Measurements from ENCODE around the gene DCST2. TPM values are rescaled to one million over a fixed set of nuclear protein-coding genes. Genes with fewer than 3 reads are reported as not detected.
A peak's percentile ranks its signal among the peaks of the same experiment; 100 is the strongest.

DCST2 gene
- total and polyA plus RNA-seq, 3 experiments from 2014 or later: 0.09 to 0.16 TPM; not detected in 1

DNA sequence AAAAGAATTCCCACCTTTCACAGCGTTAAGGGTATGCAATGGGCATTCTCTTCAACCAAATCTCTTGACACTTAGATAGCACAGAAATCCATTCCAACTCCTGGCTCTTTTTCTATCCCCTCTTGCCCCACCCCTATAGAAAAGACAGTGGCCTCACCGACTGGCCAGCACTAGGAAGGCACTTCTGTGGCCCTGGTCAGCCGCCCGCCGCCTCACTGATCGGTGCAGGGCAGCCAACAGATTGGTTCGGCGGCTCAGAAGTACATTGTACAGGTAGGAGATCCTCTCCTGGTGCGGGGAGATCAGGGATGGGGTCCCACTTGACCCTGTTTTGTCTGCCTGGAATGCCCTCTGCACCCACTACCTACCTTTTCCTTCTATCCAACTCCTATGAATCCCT is 9.3 kb downstream of the DCST2 start:
- H3K4me3 Mint-ChIP-seq: no peak overlapping the region
- H3K27ac Mint-ChIP-seq: no peak overlapping the region
- H3K36me3 Mint-ChIP-seq: no peaks in the 10 kb centered on the region
- no peaks in the 10 kb centered on the region for H3K36me3 ChIP-seq (ENCODE audit: insufficient read depth, low read length)
- POLR2A ChIA-PET: no interaction called here
- no peaks in the 10 kb centered on the region for H3K9me3 ChIP-seq (ENCODE audit: low read length)
- H3K27me3 ChIP-seq (ENCODE audit: insufficient read depth, low read length, poor library complexity, severe bottlenecking): no peaks in the 10 kb centered on the region
- H3K4me3 ChIP-seq (ENCODE audit: low read length): no peak overlapping the region
- no peak overlapping the region for H3K27ac ChIP-seq (ENCODE audit: low read depth, low read length)
- no peaks in the 10 kb centered on the region for H3K9me3 Mint-ChIP-seq
- peaks cover 3 to 6% of the 10 kb centered on the region in 2 donors for H3K27me3 Mint-ChIP-seq
- DNase-seq: no peak
- H3K4me1 Mint-ChIP-seq: peaks cover under 1 to 5% (median 3%) of the 10 kb centered on the region in 3 donors
- CTCF ChIA-PET: interaction anchor here (0.7 to 1.6 kb wide), 3 partner anchors 20 to 37 kb away, joined by 3 to 4 read pairs (median 4); partner anchors contain the start of gene ADAM15
- H3K4me1 ChIP-seq (ENCODE audit: insufficient read depth, low read length): no peaks in the 10 kb centered on the region

- DNase-seq: no peak
- Histone ChIP-seq H3K4me3 (ENCODE audit: low read length) (no peak overlapping the region), H3K27ac (ENCODE audit: low read depth, low read length) (no peak overlapping the region), H3K27me3 (ENCODE audit: insufficient read depth, low read length, poor library complexity, severe bottlenecking) (no peaks in the 10 kb centered on the region), H3K4me1 (ENCODE audit: insufficient read depth, low read length) (peaks cover 2% of the 10 kb centered on the region), H3K36me3 (ENCODE audit: insufficient read depth, low read length) (no peaks in the 10 kb centered on the region), H3K9me3 (ENCODE audit: low read length) (no peaks in the 10 kb centered on the region)
- no peak overlapping the region for H3K27ac Mint-ChIP-seq
- ChIA-PET POLR2A (no interaction called here), CTCF (interaction anchor here (0.9 kb wide), 1 partner anchor 63 kb away, joined by 3 read pairs; the partner anchor contains the start of gene PYGO2)
- H3K4me1 Mint-ChIP-seq: peaks cover 4 to 6% (median 5%) of the 10 kb centered on the region in 3 donors
- H3K36me3 Mint-ChIP-seq: no peaks in the 10 kb centered on the region
- H3K9me3 Mint-ChIP-seq: no peaks in the 10 kb centered on the region
- no peak overlapping the region for H3K4me3 Mint-ChIP-seq
- H3K27me3 Mint-ChIP-seq: no peaks in the 10 kb centered on the region
Observed at GRCh38 chr1:155023627-155024026, 10.0 kb downstream of the DCST2 start.

GRCh38 chr1:155022927-155023236 is 10.7 kb downstream of the DCST2 start:
- H3K27ac Mint-ChIP-seq: no peak overlapping the region
- H3K9me3 Mint-ChIP-seq: no peaks in the 10 kb centered on the region
- H3K4me1 ChIP-seq (ENCODE audit: insufficient read depth, low read length): peaks cover 10% of the 10 kb centered on the region
- no peaks in the 10 kb centered on the region for H3K9me3 ChIP-seq (ENCODE audit: low read length)
- no peak overlapping the region for H3K4me3 Mint-ChIP-seq
- H3K4me1 Mint-ChIP-seq: peaks cover 6 to 10% (median 7%) of the 10 kb centered on the region in 3 donors
- no peak overlapping the region for H3K27ac ChIP-seq (ENCODE audit: low read depth, low read length)
- CTCF ChIA-PET: interaction anchor here (0.9 to 16.7 kb wide), 4 partner anchors 15 to 62 kb away, joined by 3 to 207 read pairs (median 3); partner anchors contain the start of genes ADAM15, LENEP, PYGO2 and ZBTB7B
- no peaks in the 10 kb centered on the region for H3K27me3 ChIP-seq (ENCODE audit: insufficient read depth, low read length, poor library complexity, severe bottlenecking)
- H3K4me3 ChIP-seq (ENCODE audit: low read length): no peak overlapping the region
- no peak for DNase-seq
- H3K36me3 Mint-ChIP-seq: no peaks in the 10 kb centered on the region
- no peaks in the 10 kb centered on the region for H3K27me3 Mint-ChIP-seq
- POLR2A ChIA-PET: interaction anchor here (0.5 kb wide), 1 partner anchor 722 kb away, joined by 3 read pairs; no protein-coding TSS in a partner anchor
- no peaks in the 10 kb centered on the region for H3K36me3 ChIP-seq (ENCODE audit: insufficient read depth, low read length)

GRCh38 chr1:155022136-155022926 is 11.2 kb downstream of the DCST2 start:
- DNase-seq: no peak
- no peak overlapping the region for H3K27ac ChIP-seq (ENCODE audit: low read depth, low read length)
- no peaks in the 10 kb centered on the region for H3K9me3 ChIP-seq (ENCODE audit: low read length)
- H3K27me3 ChIP-seq (ENCODE audit: insufficient read depth, low read length, poor library complexity, severe bottlenecking): no peaks in the 10 kb centered on the region
- no peak overlapping the region for H3K4me3 ChIP-seq (ENCODE audit: low read length)
- ChIA-PET CTCF (interaction anchor here (0.8 to 16.7 kb wide), 5 partner anchors 14 to 63 kb away, joined by 3 to 207 read pairs (median 3); partner anchors contain the start of genes ADAM15, LENEP, PYGO2 and ZBTB7B), POLR2A (interaction anchor here (0.5 kb wide), 1 partner anchor 723 kb away, joined by 3 read pairs; no protein-coding TSS in a partner anchor)
- Mint-ChIP-seq H3K36me3 (no peaks in the 10 kb centered on the region), H3K9me3 (no peaks in the 10 kb centered on the region), H3K4me1 (peaks cover 11 to 14% (median 12%) of the 10 kb centered on the region in 3 donors), H3K4me3 (no peak overlapping the region), H3K27me3 (no peaks in the 10 kb centered on the region), H3K27ac (peak overlapping the region in 3 of 8 donors; percentile 38 to 77 (median 74))
- peaks cover 13% of the 10 kb centered on the region for H3K4me1 ChIP-seq (ENCODE audit: insufficient read depth, low read length)
- H3K36me3 ChIP-seq (ENCODE audit: insufficient read depth, low read length): no peaks in the 10 kb centered on the region

- Histone ChIP-seq H3K9me3 (ENCODE audit: low read length) (no peaks in the 10 kb centered on the region), H3K4me1 (ENCODE audit: insufficient read depth, low read length) (peaks cover 40% of the 10 kb centered on the region), H3K36me3 (ENCODE audit: insufficient read depth, low read length) (peaks cover 6% of the 10 kb centered on the region), H3K27me3 (ENCODE audit: insufficient read depth, low read length, poor library complexity, severe bottlenecking) (no peaks in the 10 kb centered on the region), H3K4me3 (ENCODE audit: low read length) (no peak overlapping the region), H3K27ac (ENCODE audit: low read depth, low read length) (no peak overlapping the region)
- Mint-ChIP-seq H3K36me3 (peaks cover 0 to 8% (median 0%) of the 10 kb centered on the region in 3 donors), H3K9me3 (no peaks in the 10 kb centered on the region), H3K27ac (peak overlapping the region in 7 of 8 donors; percentile 47 to 82 (median 64)), H3K4me1 (peaks cover 22 to 30% (median 30%) of the 10 kb centered on the region in 3 donors), H3K27me3 (no peaks in the 10 kb centered on the region), H3K4me3 (peak overlapping the region in 3 of 7 donors; percentile 5 to 41 (median 13))
- POLR2A ChIA-PET: no interaction called here
- no peak for DNase-seq
- CTCF ChIA-PET: interaction anchor here (1.0 to 16.7 kb wide), 7 partner anchors 10 to 66 kb away, joined by 3 to 207 read pairs (median 42); partner anchors contain the start of genes ADAM15, CKS1B, EFNA4 and LENEP
Observed at GRCh38 chr1:155019377-155020245, 14.0 kb downstream of the DCST2 start.

GRCh38 chr1:155018617-155019348 is 14.8 kb downstream of the DCST2 start:
- no peaks in the 10 kb centered on the region for H3K9me3 Mint-ChIP-seq
- no peaks in the 10 kb centered on the region for H3K27me3 ChIP-seq (ENCODE audit: insufficient read depth, low read length, poor library complexity, severe bottlenecking)
- H3K4me3 Mint-ChIP-seq: peak overlapping the region in 1 of 7 donors; percentile 41
- CTCF ChIA-PET: interaction anchor here (1.0 to 16.7 kb wide), 11 partner anchors 20 to 79 kb away, joined by 3 to 207 read pairs (median 22); partner anchors contain the start of genes ADAM15, CKS1B, EFNA4 and FLAD1
- H3K27ac Mint-ChIP-seq: peak overlapping the region in 4 of 8 donors; percentile 32 to 76 (median 64)
- POLR2A ChIA-PET: no interaction called here
- peaks cover 12% of the 10 kb centered on the region for H3K36me3 ChIP-seq (ENCODE audit: insufficient read depth, low read length)
- no peak for DNase-seq
- peaks cover 30 to 38% (median 37%) of the 10 kb centered on the region in 3 donors for H3K4me1 Mint-ChIP-seq
- H3K27ac ChIP-seq (ENCODE audit: low read depth, low read length): no peak overlapping the region
- no peaks in the 10 kb centered on the region for H3K27me3 Mint-ChIP-seq
- peaks cover 49% of the 10 kb centered on the region for H3K4me1 ChIP-seq (ENCODE audit: insufficient read depth, low read length)
- no peaks in the 10 kb centered on the region for H3K9me3 ChIP-seq (ENCODE audit: low read length)
- no peak overlapping the region for H3K4me3 ChIP-seq (ENCODE audit: low read length)
- peaks cover 0 to 13% (median 0%) of the 10 kb centered on the region in 3 donors for H3K36me3 Mint-ChIP-seq

GRCh38 chr1:155017946-155018316 is 15.7 kb downstream of the DCST2 start:
- H3K27me3 ChIP-seq (ENCODE audit: insufficient read depth, low read length, poor library complexity, severe bottlenecking): no peaks in the 10 kb centered on the region
- H3K4me3 ChIP-seq (ENCODE audit: low read length): no peak overlapping the region
- H3K36me3 ChIP-seq (ENCODE audit: insufficient read depth, low read length): peaks cover 12% of the 10 kb centered on the region
- H3K9me3 ChIP-seq (ENCODE audit: low read length): no peaks in the 10 kb centered on the region
- H3K27ac Mint-ChIP-seq: peak overlapping the region in 6 of 8 donors; percentile 24 to 79 (median 68)
- H3K27me3 Mint-ChIP-seq: no peaks in the 10 kb centered on the region
- no peak for DNase-seq
- ChIA-PET CTCF (interaction anchor here (0.6 to 16.7 kb wide), 33 partner anchors 8 to 458 kb away, joined by 3 to 207 read pairs (median 6); partner anchors contain the start of genes CKS1B, DCST1, DCST2 and FLAD1), POLR2A (interaction anchor here (0.5 to 1.3 kb wide), 5 partner anchors 15 to 66 kb away, joined by 3 to 7 read pairs (median 4); partner anchors contain the start of genes CKS1B, PBXIP1, PYGO2 and ZBTB7B)
- H3K9me3 Mint-ChIP-seq: no peaks in the 10 kb centered on the region
- H3K4me1 ChIP-seq (ENCODE audit: insufficient read depth, low read length): peaks cover 56% of the 10 kb centered on the region
- H3K4me1 Mint-ChIP-seq: peaks cover 36 to 47% (median 46%) of the 10 kb centered on the region in 3 donors
- H3K27ac ChIP-seq (ENCODE audit: low read depth, low read length): no peak overlapping the region
- H3K36me3 Mint-ChIP-seq: peaks cover 0 to 13% (median 0%) of the 10 kb centered on the region in 3 donors
- peak overlapping the region in 6 of 7 donors; percentile 34 to 72 (median 59) for H3K4me3 Mint-ChIP-seq

Data from CD8-positive, alpha-beta memory T cell (primary cell).